HAP-1 (cell line): Measurements from ENCODE around the gene KIAA1614.
"Not testable (repeated sequence)": the region's sequence is repeated elsewhere in the genome, so short reads cannot be mapped to it uniquely, and the experiment has no call there.

ENCODE experiments used
- DNase-seq, 2 experiments: peaks; one replicate each; pipeline ENCODE4 v3.0.0-alpha.2; 2016 to 2020; ENCODE audit warnings: low spot score in 2 of 2
- H3K27me3 ChIP-seq: fragments of 250-450 bp; sonication (Bioruptor Pico); 2 replicates; pipeline ENCODE4 v1.5.1; 2020; ENCODE audit warnings: low read depth, mild to moderate bottlenecking, moderate library complexity
- H3K36me3 ChIP-seq: fragments of 250-450 bp; sonication (Bioruptor Pico); replicated peaks from 2 replicates; pipeline ENCODE4 v1.5.1; 2020; ENCODE audit warnings: mild to moderate bottlenecking
- H3K4me1 ChIP-seq: fragments of 250-450 bp; sonication (Bioruptor Pico); 2 replicates; pipeline ENCODE4 v1.5.1; 2020; ENCODE audit warnings: mild to moderate bottlenecking
- H3K4me3 ChIP-seq: fragments of 250-450 bp; sonication (Bioruptor Pico); 2 replicates; pipeline ENCODE4 v1.5.1; 2020; ENCODE audit warnings: mild to moderate bottlenecking, moderate library complexity
- H3K9me3 ChIP-seq: fragments of 250-450 bp; sonication (Bioruptor Pico); 2 replicates; pipeline ENCODE4 v1.5.1; 2020; ENCODE audit warnings: mild to moderate bottlenecking, moderate library complexity
- in situ Hi-C: fragments of 300-500 bp; cut with MboI; formaldehyde crosslinking; loops from 3 replicates; pipeline ENCODE4 v1.14.3; 2020; ENCODE audit warnings: low sequenced_read_pairs, inconsistent platforms, mixed read lengths

Gene KIAA1614

DNA sequence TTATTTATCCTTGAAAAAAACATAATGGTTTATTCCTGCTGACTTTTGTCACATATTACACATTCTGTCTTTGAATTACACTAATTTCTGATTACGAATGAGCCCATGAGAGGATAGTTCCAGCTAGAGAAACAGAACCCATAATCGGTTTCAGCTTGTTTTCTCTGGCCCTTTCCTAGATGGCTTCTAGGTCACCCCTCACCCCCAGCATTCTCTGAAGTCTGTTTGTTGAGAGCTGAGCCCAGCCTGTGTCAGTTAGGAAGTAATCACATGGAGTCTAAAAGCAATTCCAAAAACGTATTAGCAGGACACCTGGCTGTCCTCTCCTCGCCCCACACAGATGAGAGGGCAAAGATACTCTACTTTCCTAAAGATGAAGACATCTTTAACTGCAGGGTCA is 48.9 kb downstream of the KIAA1614 start:
- in situ Hi-C loops, result no loop called here
- Histone ChIP-seq H3K4me1 (no peaks in the 10 kb centered on the region), H3K27me3 (no peaks in the 10 kb centered on the region), H3K4me3 (no peak overlapping the region), H3K36me3 (peaks cover 5% of the 10 kb centered on the region; the same call in 1 of the 2 replicates), H3K9me3 (no peaks in the 10 kb centered on the region)
- no peak for DNase-seq

DNA sequence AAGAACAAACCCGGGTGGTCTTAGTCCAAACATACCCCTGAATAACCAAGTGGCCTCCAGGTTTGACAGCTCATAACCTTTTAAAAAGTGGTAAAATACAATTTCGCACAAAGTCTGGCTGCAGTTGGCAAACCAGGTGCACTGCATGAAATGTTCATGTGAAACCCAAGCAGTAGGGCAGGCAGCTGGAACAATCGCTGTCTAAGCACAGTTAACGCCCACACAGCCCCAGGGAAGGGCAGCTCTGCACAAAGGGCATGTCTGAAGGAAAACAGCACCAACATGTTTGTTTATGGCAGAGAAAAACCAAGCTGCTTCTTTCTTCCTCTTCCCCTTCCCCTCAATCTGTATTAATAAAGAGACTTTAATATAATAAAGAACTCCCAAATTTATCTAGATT is 49.5 kb downstream of the KIAA1614 start:
- no peak overlapping the region for H3K4me3 ChIP-seq
- DNase-seq, result no peak
- peaks cover 5% of the 10 kb centered on the region; the same call in 1 of the 2 replicates for H3K36me3 ChIP-seq
- in situ Hi-C loops, result no loop called here
- no peaks in the 10 kb centered on the region for H3K4me1 ChIP-seq
- H3K9me3 ChIP-seq, result no peaks in the 10 kb centered on the region
- no peaks in the 10 kb centered on the region for H3K27me3 ChIP-seq

DNA sequence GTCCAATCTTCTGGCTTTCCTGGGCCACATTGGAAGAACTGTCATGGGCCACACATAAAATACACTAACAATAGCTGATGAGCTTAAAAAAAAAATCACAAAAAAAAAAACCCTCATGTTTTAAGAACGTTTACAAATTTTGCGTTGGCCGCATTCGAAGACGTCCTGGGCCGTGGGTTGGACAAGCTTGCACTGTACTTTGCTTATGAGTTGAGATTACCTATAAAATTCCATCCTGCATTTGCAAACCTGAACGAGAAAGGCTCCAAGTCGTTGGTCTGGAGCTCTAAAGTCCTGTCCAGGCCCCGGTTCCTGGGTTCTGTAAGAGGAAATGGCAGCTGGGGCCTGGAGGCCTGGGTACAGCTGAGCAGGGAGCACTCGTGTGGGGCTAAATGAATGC is 51.4 kb downstream of the KIAA1614 start:
- in situ Hi-C loops, result no loop called here
- no peak for DNase-seq
- no peak overlapping the region for H3K4me3 ChIP-seq
- no peaks in the 10 kb centered on the region for H3K4me1 ChIP-seq
- no peaks in the 10 kb centered on the region for H3K9me3 ChIP-seq
- no peaks in the 10 kb centered on the region for H3K27me3 ChIP-seq
- H3K36me3 ChIP-seq, result peaks cover 5% of the 10 kb centered on the region; the same call in 1 of the 2 replicates

DNA sequence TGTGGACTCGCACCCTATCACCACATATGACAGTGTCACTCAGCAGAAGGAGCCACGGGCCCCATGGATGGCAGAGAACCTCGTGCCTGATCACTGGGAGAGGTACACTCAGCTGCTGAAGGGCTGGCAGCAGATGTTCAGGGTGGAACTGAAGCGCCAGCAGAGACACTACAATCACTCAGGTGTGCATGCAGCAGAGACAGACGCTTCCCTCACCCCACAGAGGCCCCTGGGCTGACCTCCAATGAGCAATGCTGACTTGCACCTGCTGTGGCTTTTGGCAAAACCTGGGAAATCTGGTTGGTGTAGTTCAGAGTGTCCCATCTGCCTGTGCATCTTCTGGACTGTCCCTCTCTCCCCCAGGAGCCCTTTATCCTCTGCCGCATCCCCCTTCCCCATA is 51.9 kb downstream of the KIAA1614 start:
- in situ Hi-C loops, result no loop called here
- Histone ChIP-seq H3K4me3 (no peak overlapping the region), H3K4me1 (no peaks in the 10 kb centered on the region), H3K36me3 (peaks cover 5% of the 10 kb centered on the region; the same call in 1 of the 2 replicates), H3K9me3 (no peaks in the 10 kb centered on the region), H3K27me3 (no peaks in the 10 kb centered on the region)
- no peak for DNase-seq

DNA sequence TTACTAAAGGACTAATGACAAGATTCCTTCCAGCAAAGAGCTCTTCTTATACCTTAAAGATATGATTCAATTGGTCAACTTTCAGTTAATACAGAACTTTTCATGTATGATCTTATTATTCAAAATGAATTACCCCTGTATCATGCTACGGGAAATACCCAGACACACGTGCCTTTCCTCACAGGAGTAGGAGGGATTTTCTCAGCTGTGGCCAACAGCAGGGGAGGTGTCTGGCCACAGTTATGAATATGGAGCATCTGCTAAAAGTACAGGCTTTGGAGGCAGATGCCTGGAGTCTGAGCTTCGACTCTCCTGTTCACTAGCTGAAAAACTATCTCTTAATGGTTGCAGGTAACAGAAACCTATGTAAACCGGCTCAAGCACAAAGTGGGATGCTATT is 53.6 kb downstream of the KIAA1614 start:
- Histone ChIP-seq H3K4me3 (no peak overlapping the region), H3K4me1 (no peaks in the 10 kb centered on the region), H3K9me3 (no peaks in the 10 kb centered on the region), H3K27me3 (no peaks in the 10 kb centered on the region), H3K36me3 (no peaks in the 10 kb centered on the region; the same call in 1 of the 2 replicates)
- no peak for DNase-seq
- in situ Hi-C loops, result no loop called here

DNA sequence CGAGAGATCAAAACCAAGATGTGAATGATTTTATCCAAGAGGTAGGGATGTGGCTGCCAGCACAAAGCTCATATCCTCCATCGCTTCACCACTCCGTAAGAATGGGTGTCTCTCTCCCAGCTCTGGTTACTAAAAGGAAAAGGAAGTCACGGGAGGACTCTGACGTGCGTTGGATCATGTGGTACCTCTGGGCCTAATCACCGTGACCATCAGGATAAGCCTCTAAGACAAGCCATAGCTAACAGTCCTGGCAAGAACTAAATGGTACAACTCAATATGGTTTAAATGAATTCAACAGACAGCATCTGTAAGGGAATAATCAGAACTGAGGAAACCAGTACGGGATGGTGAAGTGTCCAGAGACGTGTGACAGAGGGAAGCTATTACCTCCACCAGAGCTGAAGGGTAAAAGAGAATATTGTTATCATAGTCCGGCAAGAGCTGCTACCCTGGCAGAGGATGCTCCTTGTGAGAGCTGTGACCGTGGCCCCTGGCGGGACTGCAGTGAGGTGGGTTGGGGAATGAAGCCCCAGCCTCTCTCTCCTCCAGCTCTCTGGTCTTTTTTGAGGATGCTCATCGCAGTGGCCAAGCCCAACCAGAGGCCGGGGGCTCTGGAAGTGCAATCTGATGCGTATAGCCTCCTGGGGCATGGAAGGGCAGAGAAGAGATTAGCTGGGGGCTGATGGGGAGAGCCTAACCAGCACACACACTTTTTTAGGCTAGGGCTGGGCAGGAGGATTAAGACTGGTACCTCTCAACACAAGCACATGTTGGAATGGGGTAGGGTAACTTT is 54.2 kb downstream of the KIAA1614 start:
- no peak for DNase-seq

DNA sequence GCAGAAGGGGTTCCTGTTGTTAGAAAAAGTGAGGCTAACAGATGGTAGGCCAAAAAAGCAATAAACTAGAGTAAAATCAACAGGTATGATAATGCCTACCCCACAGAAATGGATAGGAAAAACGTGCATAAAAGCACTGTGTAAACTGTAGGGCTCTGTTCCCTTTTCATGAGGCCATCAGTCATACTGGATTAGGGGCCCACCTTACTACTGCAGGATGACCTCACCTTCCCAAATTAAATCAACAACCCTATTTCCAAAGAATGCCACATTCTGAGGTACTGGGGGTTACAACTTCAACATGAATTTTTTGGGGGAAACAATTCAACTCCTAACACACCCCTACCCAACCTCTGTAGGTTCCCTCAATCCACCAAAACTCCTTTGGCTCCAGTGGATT is 54.9 kb downstream of the KIAA1614 start:
- Histone ChIP-seq H3K36me3 (peaks cover 5% of the 10 kb centered on the region), H3K9me3 (no peaks in the 10 kb centered on the region), H3K4me3 (no peak overlapping the region), H3K27me3 (no peaks in the 10 kb centered on the region), H3K4me1 (no peaks in the 10 kb centered on the region)
- no peak for DNase-seq
- in situ Hi-C loops, result no loop called here

More for the DNA sequence above, 54.2 kb downstream of the KIAA1614 start:
- in situ Hi-C loops, result no loop called here
- no peaks in the 10 kb centered on the region for H3K9me3 ChIP-seq
- no peak overlapping the region for H3K4me3 ChIP-seq
- H3K27me3 ChIP-seq, result no peaks in the 10 kb centered on the region
- no peaks in the 10 kb centered on the region; the same call in 1 of the 2 replicates for H3K36me3 ChIP-seq
- no peaks in the 10 kb centered on the region for H3K4me1 ChIP-seq

DNA sequence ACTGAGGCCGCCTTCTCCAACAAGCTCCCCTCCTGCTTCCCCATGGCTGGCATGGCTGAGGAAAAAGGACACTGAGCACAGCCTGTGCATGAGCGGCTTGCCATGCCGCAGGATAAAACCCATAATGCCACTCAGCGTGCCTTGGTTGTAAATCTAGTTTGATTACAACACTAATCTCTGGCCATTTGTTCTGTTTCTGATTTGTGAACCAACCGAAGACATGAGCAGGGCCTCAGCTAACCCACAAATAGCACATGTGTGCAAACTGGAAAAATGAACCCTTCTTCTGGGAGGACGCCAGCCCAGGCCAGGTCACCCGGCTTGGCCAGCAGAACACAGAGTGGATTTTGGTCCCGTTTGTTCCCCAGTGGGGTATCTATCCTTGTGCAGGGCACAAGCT is 56.1 kb downstream of the KIAA1614 start:
- H3K27me3 ChIP-seq, H3K4me1 ChIP-seq, H3K9me3 ChIP-seq, DNase-seq, in situ Hi-C loops, H3K36me3 ChIP-seq, H3K4me3 ChIP-seq: not testable (repeated sequence)

DNA sequence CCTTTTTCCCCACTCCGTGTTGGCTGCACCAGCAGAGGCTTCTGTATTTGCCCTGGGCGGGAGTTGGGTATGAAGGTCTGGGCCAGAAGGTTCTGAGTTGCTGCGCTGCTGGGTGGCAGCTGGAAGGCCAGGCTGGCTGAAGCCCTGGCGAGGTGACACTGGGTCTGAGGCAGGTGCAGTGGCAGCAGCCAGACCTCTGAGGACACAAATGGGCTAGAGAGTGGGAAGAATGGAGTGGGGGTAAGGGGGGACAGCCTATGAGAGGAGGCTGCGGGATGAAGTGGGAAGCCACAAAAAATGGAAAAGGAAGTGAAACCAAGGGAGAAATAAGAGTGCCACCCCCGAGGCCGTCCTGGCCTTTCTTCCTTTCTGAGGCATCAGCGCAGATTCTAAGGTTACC is 56.7 kb downstream of the KIAA1614 start:
- in situ Hi-C loops, result no loop called here
- peaks cover 6% of the 10 kb centered on the region for H3K4me1 ChIP-seq
- H3K9me3 ChIP-seq, result no peaks in the 10 kb centered on the region
- no peak overlapping the region for H3K4me3 ChIP-seq
- DNase-seq, result no peak
- H3K27me3 ChIP-seq, result no peaks in the 10 kb centered on the region
- H3K36me3 ChIP-seq, result peaks cover 5% of the 10 kb centered on the region

DNA sequence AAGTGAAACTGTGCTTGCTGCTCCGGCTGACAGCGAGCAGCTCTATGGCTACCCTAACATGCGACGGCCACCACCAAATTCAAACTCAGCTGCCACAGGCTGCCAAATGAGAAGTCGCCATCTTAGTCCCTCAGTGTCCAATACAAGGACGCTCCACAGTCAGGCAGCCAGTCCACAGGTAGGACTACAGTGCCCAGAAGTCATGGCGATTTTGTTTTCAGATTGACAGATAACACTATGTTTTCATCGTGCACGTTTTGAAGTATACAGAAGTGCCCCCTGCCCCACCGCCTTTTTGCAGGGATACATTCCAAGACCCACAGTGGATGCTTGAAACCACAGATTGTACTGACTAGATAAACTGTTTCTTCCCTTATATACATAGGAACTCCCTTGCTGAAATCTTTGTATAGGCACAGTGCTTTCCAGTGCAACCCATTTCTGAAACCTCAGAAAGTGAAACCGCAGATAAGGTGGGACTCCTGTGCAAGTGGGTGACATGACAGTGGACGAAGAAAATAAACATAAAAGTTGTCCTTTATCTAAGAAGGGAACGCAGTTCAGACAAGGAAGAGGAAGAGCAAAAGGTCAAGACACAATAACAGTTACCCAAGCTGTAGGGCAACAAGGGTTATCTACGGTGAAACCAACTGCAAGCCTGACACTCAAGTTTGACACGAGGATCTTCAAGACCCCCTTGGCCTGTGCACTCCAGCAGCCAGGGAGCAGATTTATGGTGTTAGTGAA is 57.8 kb downstream of the KIAA1614 start:
- Histone ChIP-seq H3K36me3 (peaks cover 5% of the 10 kb centered on the region), H3K9me3 (no peaks in the 10 kb centered on the region), H3K27me3 (no peaks in the 10 kb centered on the region), H3K4me1 (peaks cover 16% of the 10 kb centered on the region), H3K4me3 (no peak overlapping the region)
- DNase-seq, result no peak
- in situ Hi-C loops, result no loop called here

DNA sequence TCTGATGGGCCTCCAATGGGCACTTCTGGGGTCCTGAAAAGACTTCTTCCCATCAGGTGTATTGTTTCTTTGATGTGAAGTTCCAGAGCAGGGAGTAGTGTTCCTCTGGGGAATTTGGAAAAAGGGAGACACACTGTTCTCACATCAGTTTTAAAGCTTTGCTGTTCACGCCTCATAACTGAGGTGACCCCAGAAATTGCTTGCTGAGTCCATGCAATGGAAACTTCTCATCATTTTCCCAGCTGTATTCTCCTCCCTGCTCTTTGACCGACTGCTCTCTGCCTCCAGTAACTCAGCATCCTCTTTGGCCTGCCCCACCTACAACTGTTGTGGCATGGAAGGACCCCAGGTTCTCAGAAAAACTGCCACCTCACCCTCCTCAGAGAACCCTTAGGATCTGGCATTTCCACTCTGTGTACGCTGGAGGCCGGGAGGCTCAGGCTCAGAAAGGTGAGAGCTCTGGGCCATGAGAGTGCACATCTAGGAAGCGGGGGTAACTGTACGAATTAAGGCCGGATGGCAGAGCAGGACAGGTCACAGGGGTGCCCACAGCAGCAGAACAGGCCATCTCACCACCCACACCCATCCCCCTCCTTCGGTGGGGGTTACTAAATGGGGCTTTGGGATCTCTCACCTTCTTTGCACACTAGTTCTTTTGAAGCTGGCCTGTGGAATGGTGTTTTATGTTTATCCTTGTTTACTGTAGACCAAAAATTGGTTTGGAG is 58.7 kb downstream of the KIAA1614 start:
- H3K36me3 ChIP-seq, result peaks cover 5% of the 10 kb centered on the region
- H3K4me1 ChIP-seq, result peaks cover 16% of the 10 kb centered on the region
- no peak overlapping the region for H3K4me3 ChIP-seq
- no peak for DNase-seq
- H3K27me3 ChIP-seq, result no peaks in the 10 kb centered on the region
- no peaks in the 10 kb centered on the region for H3K9me3 ChIP-seq
- in situ Hi-C loops, result no loop called here

DNA sequence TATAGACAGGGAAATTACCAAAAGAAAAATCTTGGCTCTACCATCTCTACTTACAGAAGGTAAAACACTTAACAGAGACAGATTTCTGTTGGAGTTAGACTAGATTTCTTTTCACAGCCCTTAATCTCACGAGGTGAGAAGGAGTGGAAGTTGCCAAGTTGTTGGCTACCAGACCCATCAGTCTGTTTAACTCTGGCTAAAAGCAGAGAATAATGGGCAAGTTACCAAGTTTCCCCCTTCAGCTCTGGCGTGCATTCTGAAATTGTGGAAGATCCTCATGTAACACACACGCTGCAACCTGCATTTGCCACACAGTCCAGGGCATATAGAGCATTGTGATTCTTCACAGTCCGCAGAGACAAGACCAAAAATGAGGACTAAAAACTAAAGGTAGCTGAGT is 60.7 kb downstream of the KIAA1614 start:
- no peaks in the 10 kb centered on the region for H3K9me3 ChIP-seq
- peaks cover 5% of the 10 kb centered on the region for H3K36me3 ChIP-seq
- peaks cover 16% of the 10 kb centered on the region for H3K4me1 ChIP-seq
- no peak overlapping the region for H3K4me3 ChIP-seq
- no peak for DNase-seq
- in situ Hi-C loops, result no loop called here
- no peaks in the 10 kb centered on the region for H3K27me3 ChIP-seq

DNA sequence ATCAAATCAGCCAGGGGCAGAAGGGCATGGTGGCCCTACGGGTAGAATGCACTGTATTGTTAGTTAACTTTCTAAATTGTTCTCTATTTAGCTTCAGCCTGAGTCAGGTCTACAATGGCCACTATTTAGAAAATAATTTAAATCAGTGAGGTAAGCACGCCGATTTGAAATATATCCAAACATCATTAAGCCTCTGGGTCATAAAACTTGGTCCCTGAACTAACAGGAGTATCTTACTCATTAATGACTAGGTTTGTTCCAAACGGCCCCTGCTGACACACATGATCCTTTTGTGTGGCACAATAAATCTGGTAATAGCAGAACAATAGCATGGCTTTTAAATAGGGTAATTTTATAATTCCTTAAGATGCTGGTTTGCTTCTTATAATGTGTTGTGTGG is 61.5 kb downstream of the KIAA1614 start:
- H3K36me3 ChIP-seq, result peaks cover 5% of the 10 kb centered on the region
- peak; percentile 63 to 95 for DNase-seq

DNA sequence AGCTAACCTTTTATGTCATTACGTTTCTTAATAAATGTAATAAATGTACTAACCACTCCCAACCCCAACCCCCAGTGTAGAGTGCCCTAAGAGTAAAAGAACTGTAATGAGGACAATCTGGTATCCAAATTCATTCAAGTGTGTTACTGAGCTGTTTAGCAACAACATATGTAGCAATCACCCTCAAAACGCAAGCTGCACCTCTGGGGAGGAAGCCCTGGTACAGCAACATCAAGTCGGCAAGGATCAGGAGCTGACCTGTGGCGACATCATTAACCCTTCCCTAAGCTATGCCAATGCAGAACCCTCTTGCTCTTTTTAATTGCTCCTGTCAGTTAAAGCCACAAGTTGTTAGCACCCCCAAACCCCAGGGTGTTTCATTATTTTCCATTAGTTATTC is 62.9 kb downstream of the KIAA1614 start:
- H3K9me3 ChIP-seq, result no peaks in the 10 kb centered on the region
- DNase-seq, result no peak
- in situ Hi-C loops, result no loop called here
- peaks cover 5% of the 10 kb centered on the region for H3K36me3 ChIP-seq
- no peak overlapping the region for H3K4me3 ChIP-seq
- H3K4me1 ChIP-seq, result peaks cover 16% of the 10 kb centered on the region
- H3K27me3 ChIP-seq, result no peaks in the 10 kb centered on the region

More for the DNA sequence above, 61.5 kb downstream of the KIAA1614 start:
- no peak overlapping the region for H3K4me3 ChIP-seq
- H3K27me3 ChIP-seq, result no peaks in the 10 kb centered on the region
- in situ Hi-C loops, result no loop called here
- H3K9me3 ChIP-seq, result no peaks in the 10 kb centered on the region
- H3K4me1 ChIP-seq, result peaks cover 16% of the 10 kb centered on the region
